Karpas-422 (cell line): ENCODE data around the gene ETV6. TPM values are rescaled to one million over a fixed set of nuclear protein-coding genes. Genes with fewer than 3 reads are reported as not detected.
A peak's percentile ranks its signal among the peaks of the same experiment; 100 is the strongest.

ENCODE experiments used
- DNase-seq: peaks from one replicate; pipeline ENCODE4 v3.0.0-alpha.2; 2015
- H2AFZ ChIP-seq: fragments of 200-600 bp; sonication (generic); 2 replicates; pipeline ENCODE4 v1.6.1; 2014; ENCODE audit warnings: antibody characterized with exemption, low read length, mixed read lengths
- H3K27ac ChIP-seq: fragments of 200-600 bp; sonication (generic); 2 replicates; pipeline ENCODE4 v1.5.1; 2014; ENCODE audit warnings: mild to moderate bottlenecking, low read length, moderate library complexity
- H3K27me3 ChIP-seq: fragments of 200-600 bp; sonication (generic); 2 replicates; pipeline ENCODE4 v1.6.1; 2014; ENCODE audit warnings: low read length, mixed read lengths
- H3K36me3 ChIP-seq: fragments of 200-600 bp; sonication (generic); 2 replicates; pipeline ENCODE4 v1.6.1; 2014; ENCODE audit warnings: low read length, mixed read lengths; ENCODE audit not compliant: insufficient read depth
- H3K4me1 ChIP-seq: fragments of 200-600 bp; sonication (generic); 2 replicates; pipeline ENCODE4 v1.6.1; 2014; ENCODE audit warnings: mild to moderate bottlenecking, low read length, mixed read lengths
- H3K4me2 ChIP-seq: fragments of 200-600 bp; sonication (generic); 2 replicates; pipeline ENCODE4 v1.6.1; 2014; ENCODE audit warnings: low read length, low read depth, mild to moderate bottlenecking; ENCODE audit not compliant: poor library complexity, severe bottlenecking
- H3K4me3 ChIP-seq: fragments of 200-600 bp; sonication (generic); 2 replicates; pipeline ENCODE4 v1.5.1; 2014; ENCODE audit warnings: mild to moderate bottlenecking, antibody characterized with exemption, low read length, mixed read lengths
- H3K79me2 ChIP-seq: fragments of 200-600 bp; sonication (generic); 2 replicates; pipeline ENCODE4 v1.6.1; 2014; ENCODE audit warnings: mild to moderate bottlenecking, low read length, mixed read lengths
- H3K9ac ChIP-seq: fragments of 200-600 bp; sonication (generic); 2 replicates; pipeline ENCODE4 v1.6.0; 2014; ENCODE audit warnings: low read length
- H3K9me2 ChIP-seq: fragments of 200-600 bp; sonication (generic), shearing (Covaris generic); replicated peaks from 2 replicates; pipeline ENCODE4 v1.6.0; 2014; ENCODE audit warnings: mild to moderate bottlenecking, low read length, moderate library complexity; ENCODE audit not compliant: insufficient read depth
- H3K9me3 ChIP-seq: fragments of 300-700, 200-600 bp; sonication (generic); 2 replicates; pipeline ENCODE4 v1.6.1; 2014; ENCODE audit warnings: low read length, mixed read lengths
- H4K20me1 ChIP-seq: fragments of 200-600 bp; sonication (generic); 2 replicates; pipeline ENCODE4 v1.6.1; 2014; ENCODE audit warnings: mild to moderate bottlenecking, antibody characterized with exemption, low read length, low read depth; ENCODE audit not compliant: insufficient read depth
- total RNA-seq: library from RNA; depleted of rRNA; stranded (reverse); fragments of >200 nt; shearing (Covaris generic); gene quantifications from 2 replicates; pipeline ENCODE4 v1.2.3, GENCODE V29; 2014; ENCODE audit warnings: low replicate concordance; rRNA removed

ETV6 gene
- total RNA-seq, result 0.54 and 1.0 TPM in 2 replicates

DNA sequence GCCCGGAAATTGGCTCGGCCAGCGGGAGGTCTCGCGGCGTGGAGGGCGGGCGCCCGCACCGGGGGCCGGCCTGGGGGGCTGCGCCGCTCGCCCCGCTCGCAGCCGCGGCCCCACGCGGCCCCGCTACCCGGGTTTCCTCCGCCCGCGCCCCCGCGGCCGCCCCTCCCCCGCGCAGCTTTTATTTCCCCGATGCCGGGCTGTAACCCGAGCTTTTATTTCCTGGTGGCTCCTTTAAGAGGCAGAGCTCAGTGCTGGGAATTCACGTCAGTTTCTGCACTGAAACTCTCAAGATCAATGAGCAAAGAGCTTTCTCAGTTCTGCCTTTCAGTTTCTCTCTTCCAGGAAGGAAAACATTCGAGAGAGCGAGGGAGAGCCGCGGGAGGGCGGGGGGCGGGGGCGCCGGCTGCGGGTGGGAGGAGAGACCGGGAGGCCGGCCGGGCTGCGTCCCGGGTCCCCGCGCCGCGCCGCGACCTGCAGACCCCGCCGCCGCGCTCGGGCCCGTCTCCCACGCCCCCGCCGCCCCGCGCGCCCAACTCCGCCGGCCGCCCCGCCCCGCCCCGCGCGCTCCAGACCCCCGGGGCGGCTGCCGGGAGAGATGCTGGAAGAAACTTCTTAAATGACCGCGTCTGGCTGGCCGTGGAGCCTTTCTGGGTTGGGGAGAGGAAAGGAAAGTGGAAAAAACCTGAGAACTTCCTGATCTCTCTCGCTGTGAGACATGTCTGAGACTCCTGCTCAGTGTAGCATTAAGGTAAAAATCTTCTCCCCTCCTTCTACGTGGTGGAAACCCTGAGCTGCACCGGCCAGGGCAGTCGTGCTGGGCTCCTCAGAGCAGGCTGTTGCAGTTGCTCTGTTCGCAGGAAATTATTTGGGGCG, at the start of gene ETV6:
Gene ETV6 (plus strand): TSS at position 262 of the 873 bp plus-strand sequence. CDS start 454 bp downstream, at position 716.
- Histone ChIP-seq H2AFZ (peak within 1 kb of the TSS; percentile 99), H3K9me2 (no peaks in the 10 kb centered on the region), H3K4me3 (peak within 1 kb of the TSS; percentile 81), H3K27me3 (peaks cover 4% of the 10 kb centered on the region; the same call in 1 of the 2 replicates), H3K27ac (no peak within 1 kb of the TSS), H3K9ac (peak within 1 kb of the TSS; percentile 73), H4K20me1 (no peaks in the 10 kb centered on the region), H3K9me3 (no peaks in the 10 kb centered on the region), H3K4me2 (peak within 1 kb of the TSS; percentile 98), H3K36me3 (no peaks in the 10 kb centered on the region), H3K79me2 (no peaks in the 10 kb centered on the region), H3K4me1 (peaks cover 35% of the 10 kb centered on the region)
- peak; percentile 86 for DNase-seq

DNA sequence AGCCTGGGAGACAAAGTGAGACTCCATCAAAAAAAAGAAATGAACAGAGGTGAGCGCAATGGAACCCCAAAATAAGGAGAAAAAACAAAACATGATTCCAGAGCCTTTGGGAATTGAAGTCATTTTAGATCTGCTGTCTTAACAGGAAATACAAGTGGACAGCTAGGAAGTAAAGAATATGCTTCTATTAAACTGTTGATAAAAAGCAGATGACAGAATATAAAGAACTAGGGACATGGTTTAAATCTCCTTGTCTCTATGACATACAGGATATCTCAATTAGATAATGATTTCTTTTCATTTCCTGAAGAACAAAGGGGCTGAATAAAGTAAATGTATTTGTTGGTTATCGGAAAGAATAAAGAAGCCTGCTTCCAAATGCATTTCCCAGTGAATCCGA, 49.3 kb upstream of the ETV6 start:
- no peaks in the 10 kb centered on the region for H3K36me3 ChIP-seq
- H3K27ac ChIP-seq, result no peak overlapping the region
- H3K4me1 ChIP-seq, result no peaks in the 10 kb centered on the region
- no peaks in the 10 kb centered on the region for H4K20me1 ChIP-seq
- no peaks in the 10 kb centered on the region for H3K9me2 ChIP-seq
- H3K79me2 ChIP-seq, result no peaks in the 10 kb centered on the region
- H3K9ac ChIP-seq, result no peak overlapping the region
- H2AFZ ChIP-seq, result no peak overlapping the region
- H3K4me3 ChIP-seq, result no peak overlapping the region
- DNase-seq, result no peak
- H3K27me3 ChIP-seq, result no peaks in the 10 kb centered on the region
- H3K9me3 ChIP-seq, result no peaks in the 10 kb centered on the region
- H3K4me2 ChIP-seq, result no peak overlapping the region

DNA sequence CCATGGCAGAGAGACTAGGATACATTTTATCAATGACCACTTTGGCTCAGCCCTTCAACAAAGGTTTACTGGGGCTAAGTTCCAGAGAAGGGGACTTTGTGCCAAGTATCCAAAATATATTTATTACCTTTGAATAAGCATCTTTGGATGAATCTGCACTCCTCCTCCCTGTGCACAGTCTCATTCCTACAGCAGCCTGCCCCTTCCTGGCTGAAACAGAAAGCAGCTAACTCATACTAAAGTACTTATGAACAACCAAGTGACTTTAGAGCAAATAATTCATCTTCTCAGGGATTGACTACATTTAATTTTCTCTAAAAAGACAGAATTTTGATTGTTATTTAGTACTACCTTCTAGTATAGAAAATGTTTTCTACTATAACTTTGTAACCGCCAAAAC, 47.8 kb upstream of the ETV6 start:
- Histone ChIP-seq H4K20me1 (no peaks in the 10 kb centered on the region), H2AFZ (no peak overlapping the region), H3K4me2 (no peak overlapping the region), H3K36me3 (no peaks in the 10 kb centered on the region), H3K4me3 (no peak overlapping the region), H3K9ac (no peak overlapping the region), H3K27ac (no peak overlapping the region), H3K27me3 (no peaks in the 10 kb centered on the region), H3K79me2 (no peaks in the 10 kb centered on the region), H3K9me3 (no peaks in the 10 kb centered on the region), H3K9me2 (no peaks in the 10 kb centered on the region), H3K4me1 (no peaks in the 10 kb centered on the region)
- DNase-seq, result no peak

GRCh38 chr12:11607313-11608081, 42.0 kb upstream of the ETV6 start:
- no peak overlapping the region for H3K4me3 ChIP-seq
- no peaks in the 10 kb centered on the region for H3K9me3 ChIP-seq
- H3K27me3 ChIP-seq, result no peaks in the 10 kb centered on the region
- no peaks in the 10 kb centered on the region for H3K9me2 ChIP-seq
- no peak overlapping the region for H3K27ac ChIP-seq
- no peak overlapping the region for H3K4me2 ChIP-seq
- H3K79me2 ChIP-seq, result no peaks in the 10 kb centered on the region
- DNase-seq, result no peak
- no peak overlapping the region for H3K9ac ChIP-seq
- no peaks in the 10 kb centered on the region for H3K36me3 ChIP-seq
- no peak overlapping the region for H2AFZ ChIP-seq
- no peaks in the 10 kb centered on the region for H4K20me1 ChIP-seq
- no peaks in the 10 kb centered on the region for H3K4me1 ChIP-seq

- no peak overlapping the region for H3K4me3 ChIP-seq
- no peak overlapping the region for H3K4me2 ChIP-seq
- no peaks in the 10 kb centered on the region for H4K20me1 ChIP-seq
- H3K4me1 ChIP-seq, result no peaks in the 10 kb centered on the region
- no peak overlapping the region for H2AFZ ChIP-seq
- no peaks in the 10 kb centered on the region for H3K9me3 ChIP-seq
- no peaks in the 10 kb centered on the region for H3K27me3 ChIP-seq
- no peak for DNase-seq
- H3K9me2 ChIP-seq, result no peaks in the 10 kb centered on the region
- no peak overlapping the region for H3K27ac ChIP-seq
- H3K9ac ChIP-seq, result no peak overlapping the region
- H3K79me2 ChIP-seq, result no peaks in the 10 kb centered on the region
- no peaks in the 10 kb centered on the region for H3K36me3 ChIP-seq
Measured at GRCh38 chr12:11609045-11609444, 40.4 kb upstream of the ETV6 start.

- no peak for DNase-seq
- Histone ChIP-seq H3K4me3 (no peak overlapping the region), H3K4me1 (no peaks in the 10 kb centered on the region), H2AFZ (no peak overlapping the region), H3K79me2 (no peaks in the 10 kb centered on the region), H3K36me3 (no peaks in the 10 kb centered on the region), H4K20me1 (no peaks in the 10 kb centered on the region), H3K27ac (no peak overlapping the region), H3K9me3 (no peaks in the 10 kb centered on the region), H3K9ac (no peak overlapping the region), H3K9me2 (no peaks in the 10 kb centered on the region), H3K27me3 (no peaks in the 10 kb centered on the region), H3K4me2 (no peak overlapping the region)
Measured at GRCh38 chr12:11615481-11615880, 34.0 kb upstream of the ETV6 start.

- H3K27me3 ChIP-seq, result no peaks in the 10 kb centered on the region
- H3K79me2 ChIP-seq, result no peaks in the 10 kb centered on the region
- no peak overlapping the region for H3K9ac ChIP-seq
- peaks cover 5% of the 10 kb centered on the region; the same call in 1 of the 2 replicates for H3K4me1 ChIP-seq
- no peaks in the 10 kb centered on the region for H3K9me2 ChIP-seq
- no peak overlapping the region for H2AFZ ChIP-seq
- no peak overlapping the region for H3K4me2 ChIP-seq
- H3K27ac ChIP-seq, result no peak overlapping the region
- H3K36me3 ChIP-seq, result no peaks in the 10 kb centered on the region
- DNase-seq, result no peak
- no peak overlapping the region for H3K4me3 ChIP-seq
- no peaks in the 10 kb centered on the region for H4K20me1 ChIP-seq
- H3K9me3 ChIP-seq, result no peaks in the 10 kb centered on the region
Measured at GRCh38 chr12:11618046-11618445, 31.4 kb upstream of the ETV6 start.

DNA sequence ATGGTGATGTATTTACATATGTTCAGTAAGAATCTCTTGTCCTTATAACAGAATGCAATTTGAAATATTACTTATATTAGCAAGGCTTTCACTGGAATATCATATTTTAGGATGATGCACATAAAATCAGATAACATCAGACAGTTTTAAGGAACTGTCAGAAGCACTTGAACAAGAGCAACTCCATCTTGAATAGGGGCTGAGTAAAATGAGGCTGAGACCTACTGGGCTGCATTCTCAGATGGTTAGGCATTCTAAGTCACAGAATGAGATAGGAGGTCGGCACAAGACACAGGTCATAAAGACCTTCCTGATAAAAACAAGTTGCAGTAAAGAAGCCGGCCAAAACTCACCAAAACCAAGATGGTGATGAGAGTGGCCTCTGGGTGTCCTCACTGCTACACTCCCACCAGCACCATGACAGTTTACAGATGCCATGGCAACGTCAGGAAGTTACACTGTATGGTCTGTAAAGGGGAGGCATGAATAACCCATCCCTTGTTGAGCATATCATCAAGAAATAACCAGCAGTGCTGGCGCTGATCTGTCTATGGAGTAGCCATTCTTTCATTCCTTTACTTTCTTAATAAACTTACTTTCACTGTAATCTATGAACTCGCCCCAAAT, 27.6 kb upstream of the ETV6 start:
- Histone ChIP-seq H3K9me3 (no peaks in the 10 kb centered on the region), H2AFZ (no peak overlapping the region), H3K36me3 (no peaks in the 10 kb centered on the region), H3K27ac (no peak overlapping the region), H3K27me3 (no peaks in the 10 kb centered on the region), H3K4me2 (no peak overlapping the region), H4K20me1 (no peaks in the 10 kb centered on the region), H3K4me1 (peaks cover 5% of the 10 kb centered on the region; the same call in 1 of the 2 replicates), H3K9ac (no peak overlapping the region), H3K79me2 (no peaks in the 10 kb centered on the region), H3K9me2 (no peaks in the 10 kb centered on the region), H3K4me3 (no peak overlapping the region)
- DNase-seq, result peak; percentile 48
